Sciatic nerve (tissue), 2 donors: ENCODE measurements around the gene STRIT1. TPM values are rescaled to one million over a fixed set of nuclear protein-coding genes. Genes with fewer than 3 reads are reported as not detected.
A peak's percentile ranks its signal among the peaks of the same experiment; 100 is the strongest.

Experiments
- ATAC-seq: fragments of 200-7000 bp; cut with Tn5 transposase; one replicate; pipeline ENCODE4 v1.9.1; 2020; ENCODE audit warnings: mild to moderate bottlenecking, moderate library complexity
- DNase-seq: peaks from one replicate; pipeline ENCODE4 v3.0.0-alpha.2; 2020; ENCODE audit warnings: low spot score
- intact Hi-C: fragments of 100-400 bp; cut with DNase I; formaldehyde crosslinking; loops from one replicate; pipeline ENCODE4 v1.14.2; 2022
- total RNA-seq: library from RNA; stranded (reverse); fragmentation: NEBNext Ultra II Directional; extraction: Animal tissue kit (Norgen Biotek cat#: 25700); gene quantifications from one replicate; pipeline ENCODE4 v1.2.1, GENCODE V29; 2021
- donor health status: DM: no; HTN: no; CAD: no.
- donor health status: DM: no; HTN: no; CAD: no.

STRIT1 gene
- total RNA-seq, 1 donor from 2014 or later: not detected

DNA sequence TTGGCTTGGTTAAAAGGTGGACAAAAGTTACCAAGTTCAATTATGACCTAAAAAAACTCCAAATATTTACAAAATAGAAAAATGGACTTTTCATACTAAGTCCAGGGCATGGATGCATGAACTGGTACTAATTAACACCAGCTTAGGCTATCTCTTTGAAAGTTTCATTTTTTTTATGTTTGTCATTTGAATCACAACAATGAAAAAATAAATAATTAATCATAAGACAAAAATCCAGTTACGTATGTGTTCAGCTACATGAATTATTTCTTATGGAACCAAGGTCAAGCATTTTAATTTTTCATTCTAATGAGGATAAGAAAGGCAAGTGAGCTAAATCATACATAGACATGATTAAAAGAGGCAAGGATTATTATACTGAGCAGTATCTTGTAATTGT, 23.7 kb upstream of the STRIT1 start:
- intact Hi-C loops: no loop called here
- DNase-seq (no peak), ATAC-seq (no peak)

DNA sequence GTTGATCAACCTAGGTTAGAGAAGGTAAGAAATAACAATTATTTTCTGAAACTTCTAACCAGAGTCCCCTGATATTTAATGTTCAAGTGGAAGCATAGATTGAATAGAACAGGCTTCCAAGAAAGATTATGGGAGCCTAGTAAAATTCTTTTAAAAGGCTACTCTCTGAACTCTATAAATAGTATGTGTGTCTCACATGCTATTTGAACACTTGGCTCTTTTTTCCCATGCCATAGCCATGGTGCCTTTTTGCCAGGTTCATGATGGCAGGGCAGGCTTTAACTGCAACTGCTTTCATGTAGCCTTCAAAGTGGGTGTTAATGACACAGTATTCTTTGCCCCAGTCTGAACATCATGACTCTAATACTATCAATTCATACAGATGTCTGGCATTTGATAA, 22.9 kb upstream of the STRIT1 start:
- ATAC-seq: no peak
- intact Hi-C loops: no loop called here
- no peak for DNase-seq

DNA sequence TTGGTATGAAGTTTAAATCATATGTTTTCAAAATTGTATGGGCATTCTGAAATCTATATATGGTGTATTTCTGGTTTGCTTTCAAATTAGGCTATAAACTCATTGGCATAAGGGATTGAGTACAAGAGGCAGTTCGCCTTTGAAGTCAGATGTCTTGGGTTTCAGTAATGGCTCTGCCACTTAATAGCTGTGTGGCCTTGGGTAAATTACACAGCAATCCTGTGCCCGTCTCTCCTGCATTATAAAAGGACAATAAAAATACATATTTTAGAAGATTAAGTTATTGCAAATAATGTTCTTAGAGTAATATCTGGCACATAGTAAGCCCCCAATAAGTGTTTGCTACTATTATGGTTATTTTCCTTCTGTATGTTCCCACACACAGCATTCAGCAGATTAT, 20.4 kb upstream of the STRIT1 start:
- ATAC-seq: no peak
- intact Hi-C loops: no loop called here
- DNase-seq: no peak

GRCh38 chr3:155313300-155313699, 19.8 kb upstream of the STRIT1 start:
- ATAC-seq (no peak), DNase-seq (no peak)
- intact Hi-C loops: no loop called here

GRCh38 chr3:155312781-155313180, 19.3 kb upstream of the STRIT1 start:
- no peak for DNase-seq
- ATAC-seq: no peak

GRCh38 chr3:155309581-155309980, 16.1 kb upstream of the STRIT1 start:
- ATAC-seq: no peak
- DNase-seq: no peak
- intact Hi-C loops: no loop called here

More at GRCh38 chr3:155312781-155313180, 19.3 kb upstream of the STRIT1 start:
- intact Hi-C loops: no loop called here

DNA sequence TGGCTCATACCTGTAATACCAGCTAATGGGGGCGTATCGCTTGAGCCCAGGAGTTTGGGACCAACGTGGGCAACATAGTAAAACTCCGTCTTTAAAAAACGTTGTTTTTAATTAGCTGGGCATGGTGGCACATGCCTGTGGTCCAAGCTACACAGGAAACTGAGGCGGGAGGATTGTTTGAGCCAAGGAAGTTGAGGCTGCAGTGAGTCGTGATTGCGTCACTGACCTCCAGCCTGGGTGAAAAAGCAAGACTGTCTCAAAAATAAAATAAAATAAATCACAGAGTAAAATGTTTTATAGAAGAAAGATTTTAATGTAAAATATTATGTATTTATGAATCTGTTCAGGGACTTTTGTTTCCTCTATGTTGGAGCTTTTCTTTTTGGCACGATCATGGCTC, 15.3 kb upstream of the STRIT1 start:
- no peak for DNase-seq
- intact Hi-C loops: no loop called here
- ATAC-seq: no peak

- ATAC-seq (no peak), DNase-seq (no peak)
- intact Hi-C loops: no loop called here
Observed at GRCh38 chr3:155307183-155307582, 13.7 kb upstream of the STRIT1 start.

DNA sequence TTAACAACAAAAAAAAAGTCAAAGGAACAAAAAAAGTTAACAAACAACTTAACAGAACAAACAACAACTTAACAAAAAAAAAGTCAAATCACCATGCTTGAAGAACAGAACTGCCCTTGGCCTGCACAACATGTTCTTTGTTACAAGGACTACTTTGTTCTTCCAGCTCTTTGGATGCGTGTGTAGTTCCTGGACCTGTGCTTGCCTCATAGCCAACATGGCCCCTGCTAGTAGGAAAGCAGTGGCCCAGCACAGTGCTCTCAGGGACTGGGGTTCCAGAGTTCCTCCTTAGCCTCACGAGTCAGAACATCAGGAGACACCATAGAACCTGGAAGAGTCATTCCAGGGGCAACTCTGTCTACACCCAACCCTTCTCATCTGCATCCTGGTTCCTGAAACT, 10.9 kb upstream of the STRIT1 start:
- DNase-seq: no peak
- ATAC-seq: no peak
- intact Hi-C loops: no loop called here

- ATAC-seq (no peak), DNase-seq (no peak)
- intact Hi-C loops: no loop called here
Observed at GRCh38 chr3:155303540-155304097, 10.1 kb upstream of the STRIT1 start.

DNA sequence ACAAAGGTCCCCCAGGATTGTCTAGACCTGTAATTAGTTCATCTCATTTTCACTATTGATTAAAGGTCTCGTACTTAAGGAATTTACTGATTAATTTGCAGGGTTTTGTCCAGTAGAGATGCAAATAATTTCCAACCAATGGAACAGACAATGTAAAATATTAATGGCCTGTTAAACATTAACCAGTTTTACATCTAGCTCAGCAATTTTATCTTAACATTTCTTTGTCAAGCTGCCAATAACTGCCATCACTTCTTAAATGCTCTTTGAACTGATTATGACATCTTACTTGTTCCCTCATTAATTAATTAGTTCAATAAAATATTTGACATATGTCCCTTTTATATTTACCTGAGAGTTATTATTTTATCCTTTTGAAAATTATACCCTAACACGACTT, 9.4 kb upstream of the STRIT1 start:
- no peak for ATAC-seq
- intact Hi-C loops: no loop called here
- DNase-seq: no peak

DNA sequence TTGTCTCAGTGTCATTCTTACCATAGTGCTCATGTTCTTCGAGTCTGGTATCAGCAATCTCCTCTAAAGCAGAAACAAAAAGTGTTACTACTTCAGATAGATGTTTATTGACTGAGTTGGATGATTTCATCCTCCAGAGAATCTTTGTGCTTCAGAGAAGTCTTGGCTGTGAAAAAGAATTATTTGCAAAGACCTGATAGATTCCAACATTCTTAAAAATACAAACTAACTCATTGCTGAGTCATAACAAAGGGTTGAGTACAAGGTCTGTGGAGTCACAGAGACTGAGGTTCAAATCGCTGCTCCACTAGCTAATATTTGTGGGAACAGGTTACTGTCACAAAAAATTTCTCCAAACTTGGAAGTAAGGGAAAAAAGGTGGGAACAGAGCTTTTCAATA, 9.0 kb upstream of the STRIT1 start:
- peak; percentile 57 for ATAC-seq
- intact Hi-C loops: no loop called here
- DNase-seq: no peak

DNA sequence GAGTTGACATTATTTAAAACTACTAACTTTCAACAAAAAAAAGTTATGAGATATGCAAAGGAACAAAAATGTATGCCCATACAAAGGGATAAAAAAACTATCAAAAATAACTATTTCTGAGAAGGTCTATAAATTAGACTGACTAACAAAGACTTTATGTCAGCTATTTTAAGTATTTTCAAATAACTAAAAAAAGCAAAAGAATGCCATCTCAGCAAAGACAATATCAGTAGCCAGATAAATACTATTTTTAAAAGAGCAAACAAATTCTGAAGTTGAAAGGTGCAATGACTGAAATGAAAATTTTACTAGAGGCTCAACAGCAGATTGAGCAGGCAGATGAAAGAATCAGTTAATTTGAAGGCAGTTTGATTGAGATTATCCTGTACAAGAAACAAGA, 3.6 kb upstream of the STRIT1 start:
- ATAC-seq (no peak), DNase-seq (no peak)
- intact Hi-C loops: no loop called here

DNA sequence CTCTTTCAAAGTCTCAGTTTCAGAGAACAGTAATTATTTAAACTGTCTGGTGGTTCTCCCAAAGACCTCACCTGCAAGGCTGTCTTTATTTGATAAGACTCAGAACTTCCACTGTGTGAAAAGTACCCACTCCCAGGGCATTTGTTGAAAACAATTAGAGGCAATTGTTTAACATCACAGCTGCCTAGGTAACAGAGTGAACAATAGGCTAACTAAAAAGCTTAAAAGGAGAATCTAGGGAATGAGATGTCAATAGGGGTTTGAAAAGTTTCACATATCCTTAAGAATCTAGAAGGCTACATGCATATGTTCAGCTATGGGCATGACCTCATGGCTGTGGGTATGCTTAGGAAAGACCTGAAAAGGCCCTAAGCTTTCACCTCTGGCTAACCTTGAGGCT, 2.9 kb upstream of the STRIT1 start:
- ATAC-seq (no peak), DNase-seq (no peak)
- intact Hi-C loops: no loop called here

GRCh38 chr3:155292693-155293092, 790 bp downstream of the STRIT1 start:
- DNase-seq: no peak
- no peak for ATAC-seq
- intact Hi-C loops: no loop called here

DNA sequence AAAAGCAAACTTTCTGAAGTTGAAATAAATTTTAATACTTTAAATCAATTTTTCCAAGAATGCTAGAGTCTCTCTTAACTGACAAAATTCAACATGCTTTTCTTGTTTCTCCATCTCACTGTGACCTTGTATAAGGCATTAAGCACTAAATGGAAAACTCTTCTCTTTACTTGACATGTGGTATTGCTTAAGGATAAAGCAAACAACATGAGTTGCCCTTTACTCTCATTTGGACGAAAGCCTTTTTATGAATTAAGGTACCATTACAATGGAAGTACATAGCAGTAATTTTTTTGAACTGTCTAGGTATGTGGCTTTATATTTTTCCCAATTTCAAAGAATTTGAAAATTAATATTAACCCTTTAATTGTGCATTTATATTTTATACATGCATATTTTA, 1.4 kb downstream of the STRIT1 start:
- DNase-seq (no peak), ATAC-seq (no peak)
- intact Hi-C loops: no loop called here

DNA sequence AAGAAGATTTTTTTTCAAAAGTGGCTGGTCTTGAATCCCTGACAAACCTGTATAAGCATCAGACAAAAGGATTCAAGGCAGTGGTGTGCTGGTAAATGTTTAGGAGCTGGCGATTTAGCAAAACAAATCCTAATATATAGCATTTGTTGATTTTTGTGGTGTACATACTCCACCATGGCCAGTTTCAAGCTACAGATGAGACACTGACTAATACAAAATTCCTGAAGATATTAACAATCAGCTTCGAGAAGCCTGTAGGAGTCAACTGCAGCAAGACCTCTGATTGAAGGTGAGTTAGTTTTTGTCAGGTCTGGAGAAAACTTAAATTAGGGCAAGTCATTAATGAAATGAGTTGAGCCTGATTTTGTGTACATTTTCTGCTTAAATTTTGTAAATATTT, 6.7 kb downstream of the STRIT1 start:
- intact Hi-C loops: no loop called here
- ATAC-seq: no peak
- no peak for DNase-seq

- ATAC-seq (no peak), DNase-seq (no peak)
- intact Hi-C loops: no loop called here
Observed at GRCh38 chr3:155285936-155286335, 7.5 kb downstream of the STRIT1 start.

GRCh38 chr3:155283092-155284056, 10.1 kb downstream of the STRIT1 start:
- no peak for ATAC-seq
- intact Hi-C loops: no loop called here
- no peak for DNase-seq

- intact Hi-C loops: no loop called here
- ATAC-seq: no peak
- no peak for DNase-seq
Observed at GRCh38 chr3:155282385-155283091, 10.9 kb downstream of the STRIT1 start.
